GM21737 (cell line): ENCODE results near the gene EDARADD.
"Not testable (repeated sequence)": the region's sequence is repeated elsewhere in the genome, so short reads cannot be mapped to it uniquely, and the experiment has no call there.

ENCODE experiments used
- ATAC-seq: cut with Tn5 transposase; IDR thresholded peaks from one replicate; pipeline ENCODE4 v1.9.1; 2021; ENCODE audit warnings: mild to moderate bottlenecking, moderate library complexity; ENCODE audit not compliant: unreplicated experiment

The EDARADD gene

GRCh38 chr1:236393681-236394481 lies at the start of gene EDARADD:
Gene EDARADD, plus strand, starts transcription at chr1:236394286. Its CDS starts 159 bp downstream, at chr1:236394445.
- no peak for ATAC-seq

GRCh38 chr1:236345728-236346127 lies 48.4 kb upstream of the EDARADD start:
- no peak for ATAC-seq

- ATAC-seq = no peak
Observed at GRCh38 chr1:236348071-236348470, 46.0 kb upstream of the EDARADD start.

GRCh38 chr1:236350308-236350707 lies 43.8 kb upstream of the EDARADD start:
- ATAC-seq = no peak

- ATAC-seq = no peak
Observed at GRCh38 chr1:236351875-236352573, 42.1 kb upstream of the EDARADD start.

- ATAC-seq = not testable (repeated sequence)
Observed at GRCh38 chr1:236352747-236353146, 41.3 kb upstream of the EDARADD start.

- no peak for ATAC-seq
Observed at GRCh38 chr1:236353813-236354212, 40.3 kb upstream of the EDARADD start.

GRCh38 chr1:236354330-236355147 lies 39.5 kb upstream of the EDARADD start:
- no peak for ATAC-seq

GRCh38 chr1:236356141-236356540 lies 37.9 kb upstream of the EDARADD start:
- ATAC-seq = no peak

- ATAC-seq = no peak
Observed at GRCh38 chr1:236361909-236362590, 32.0 kb upstream of the EDARADD start.

GRCh38 chr1:236363237-236363636 lies 30.8 kb upstream of the EDARADD start:
- no peak for ATAC-seq

- no peak for ATAC-seq
Observed at GRCh38 chr1:236365999-236366570, 28.0 kb upstream of the EDARADD start.

GRCh38 chr1:236366681-236367080 lies 27.4 kb upstream of the EDARADD start:
- not testable (repeated sequence) for ATAC-seq

- ATAC-seq = no peak
Observed at GRCh38 chr1:236370420-236370819, 23.7 kb upstream of the EDARADD start.

- ATAC-seq = no peak
Observed at GRCh38 chr1:236371083-236371482, 23.0 kb upstream of the EDARADD start.

- ATAC-seq = no peak
Observed at GRCh38 chr1:236377832-236378535, 16.1 kb upstream of the EDARADD start.

- ATAC-seq = no peak
Observed at GRCh38 chr1:236381565-236382158, 12.4 kb upstream of the EDARADD start.

GRCh38 chr1:236388332-236388731 lies 5.8 kb upstream of the EDARADD start:
- ATAC-seq = no peak

- ATAC-seq = no peak
Observed at GRCh38 chr1:236389253-236389652, 4.8 kb upstream of the EDARADD start.
